GM12878 (cell line): ENCODE results near the gene RAB7B. TPM values are rescaled to one million over a fixed set of nuclear protein-coding genes. Genes with fewer than 3 reads are reported as not detected.

ENCODE experiments used
- ATAC-seq: fragments of 200-7000 bp; cut with Tn5 transposase; 3 replicates; pipeline ENCODE4 v1.9.1; 2020; ENCODE audit warnings: mild to moderate bottlenecking, moderate library complexity
- BruUV-seq: library from RNA; stranded (reverse); fragments of 400-500 nt; replicated peaks from 2 replicates; lab custom pipeline; 2021; lab: Mats Ljungman, UMichigan
- CTCF ChIA-PET: fragments of 300-600 bp; sonication (Branson Sonifier 250); formaldehyde crosslinking; extraction: SDS; loops from one replicate; lab custom pipeline; 2021; ENCODE audit warnings: inconsistent platforms; lab: Yijun Ruan, JAX
- POLR2A ChIA-PET: fragments of 350-600 bp; formaldehyde crosslinking; extraction: SDS; loops from one replicate; lab custom pipeline; 2021; ENCODE audit warnings: inconsistent platforms; lab: Charles Lee
- RAD21 ChIA-PET: fragments of 300-600 bp; sonication (Branson Sonifier 250); formaldehyde crosslinking; loops from one replicate; lab custom pipeline; 2023; ENCODE audit warnings: antibody characterized with exemption; ENCODE audit not compliant: unreplicated experiment; lab: Charles Lee
- SMC1A ChIA-PET: fragments of 300-600 bp; sonication (Branson Sonifier 250); formaldehyde crosslinking; loops from one replicate; lab custom pipeline; 2023; ENCODE audit not compliant: unreplicated experiment, uncharacterized antibody; lab: Charles Lee
- DNase-seq: peaks from one replicate; pipeline ENCODE4 v3.0.0-alpha.2; 2011; ENCODE audit warnings: low read depth, low spot score
- FAIRE-seq: peaks from 3 replicates; lab custom pipeline; 2011; peaks lifted over from hg19 to GRCh38; lab: Jason Lieb, UNC
- H2AFZ ChIP-seq: 2 replicates; pipeline ENCODE4 v1.6.0; 2011; ENCODE audit warnings: low read depth, low read length, control low read depth; ENCODE audit not compliant: control insufficient read depth
- H3K27ac ChIP-seq: 2 replicates; pipeline ENCODE4 v1.5.1; 2011; ENCODE audit warnings: control low read depth; ENCODE audit not compliant: control insufficient read depth, insufficient read depth
- H3K27me3 ChIP-seq, 2 experiments: replicated peaks in 1 of 2; 2 replicates each; pipeline versions ENCODE4 v1.6.0 to v1.6.1; 2011; ENCODE audit warnings: low read length in 1 of 2; ENCODE audit not compliant: control insufficient read depth in 2 of 2, insufficient read depth in 2 of 2
- H3K36me3 ChIP-seq, 2 experiments: 2 replicates each; pipeline ENCODE4 v1.5.1; 2011; ENCODE audit warnings: low read length in 1 of 2; ENCODE audit not compliant: control insufficient read depth in 2 of 2, insufficient read depth in 2 of 2
- H3K4me1 ChIP-seq: 2 replicates; pipeline ENCODE4 v1.6.1; 2011; ENCODE audit warnings: mild to moderate bottlenecking, low read length, moderate library complexity, mixed read lengths; ENCODE audit not compliant: control insufficient read depth, insufficient read depth
- H3K4me2 ChIP-seq: 2 replicates; pipeline ENCODE4 v1.6.0; 2011; ENCODE audit warnings: control low read depth; ENCODE audit not compliant: control insufficient read depth, insufficient read depth
- H3K4me3 ChIP-seq: fragments of 200-600 bp; sonication (generic); 2 replicates; pipeline ENCODE4 v1.5.1; 2016
- H3K79me2 ChIP-seq: 2 replicates; pipeline ENCODE4 v1.6.0; 2011; ENCODE audit warnings: low read length; ENCODE audit not compliant: control insufficient read depth, insufficient read depth
- H3K9ac ChIP-seq: 2 replicates; pipeline ENCODE4 v1.8.0; 2011; ENCODE audit warnings: low read length, control low read depth, mixed read lengths; ENCODE audit not compliant: control insufficient read depth, insufficient read depth
- H3K9me3 ChIP-seq: replicated peaks from 3 replicates; pipeline ENCODE4 v1.5.1; 2011; ENCODE audit warnings: mild to moderate bottlenecking, low read length; ENCODE audit not compliant: control insufficient read depth, insufficient read depth
- H4K20me1 ChIP-seq: 2 replicates; pipeline ENCODE4 v1.6.0; 2011; ENCODE audit not compliant: control insufficient read depth, insufficient read depth
- ATF7 ChIP-seq: fragments of 450-650 bp; IDR thresholded peaks from 2 replicates; pipeline ENCODE4 v1.6.1; 2016; ENCODE audit warnings: low read depth, mild to moderate bottlenecking
- CHD1 ChIP-seq: IDR thresholded peaks from 2 replicates; pipeline ENCODE4 v1.6.1; 2012; ENCODE audit warnings: low read depth, low read length, improper control_type of control experiment
- DPF2 ChIP-seq: fragments of 450-650 bp; IDR thresholded peaks from 2 replicates; pipeline ENCODE4 v1.6.1; 2017; ENCODE audit warnings: mild to moderate bottlenecking
- E4F1 ChIP-seq: fragments of 450-650 bp; IDR thresholded peaks from 2 replicates; pipeline ENCODE4 v1.6.1; 2018; ENCODE audit warnings: borderline replicate concordance, mild to moderate bottlenecking; ENCODE audit not compliant: partially characterized antibody
- FOS ChIP-seq: IDR thresholded peaks from 3 replicates; pipeline ENCODE4 v1.6.1; 2011; ENCODE audit warnings: borderline replicate concordance; ENCODE audit not compliant: insufficient read length; ENCODE audit errors: extremely low read depth
- FOXK2 ChIP-seq: fragments of 450-650 bp; IDR thresholded peaks from 2 replicates; pipeline ENCODE4 v1.6.1; 2017; ENCODE audit warnings: mild to moderate bottlenecking, moderate library complexity
- KLF5 ChIP-seq: fragments of 450-650 bp; IDR thresholded peaks from 2 replicates; pipeline ENCODE4 v1.6.1; 2014; ENCODE audit warnings: mild to moderate bottlenecking; ENCODE audit not compliant: partially characterized antibody
- NRF1 ChIP-seq: conservative IDR thresholded peaks from 2 replicates; pipeline ENCODE4 v1.6.1; 2011; ENCODE audit warnings: mild to moderate bottlenecking, low read depth, low read length, improper control_type of control experiment
- PAX5 ChIP-seq: IDR thresholded peaks from 2 replicates; pipeline ENCODE4 v1.6.1; 2011; ENCODE audit warnings: low read depth, low read length, borderline replicate concordance
- PKNOX1 ChIP-seq: fragments of 450-650 bp; IDR thresholded peaks from 2 replicates; pipeline ENCODE4 v1.6.1; 2016; ENCODE audit warnings: mild to moderate bottlenecking
- POLR2A ChIP-seq: IDR thresholded peaks from 2 replicates; pipeline ENCODE4 v1.6.1; 2011; ENCODE audit warnings: low read depth, mild to moderate bottlenecking, low read length
- SIX5 ChIP-seq: IDR thresholded peaks from 2 replicates; pipeline ENCODE4 v1.6.1; 2011; ENCODE audit warnings: mild to moderate bottlenecking, low read depth, low read length, moderate library complexity; ENCODE audit not compliant: severe bottlenecking
- SMARCA5 ChIP-seq: fragments of 450-650 bp; IDR thresholded peaks from 2 replicates; pipeline ENCODE4 v1.6.1; 2017; ENCODE audit warnings: mild to moderate bottlenecking
- SPI1 ChIP-seq: IDR thresholded peaks from 2 replicates; pipeline ENCODE4 v1.6.1; 2011; ENCODE audit warnings: low read depth, mild to moderate bottlenecking, low read length, moderate library complexity, borderline replicate concordance; ENCODE audit not compliant: insufficient read depth
- TBL1XR1 ChIP-seq: IDR thresholded peaks from 2 replicates; pipeline ENCODE4 v1.6.1; 2012; ENCODE audit warnings: low read depth, low read length, improper control_type of control experiment
- TCF7 ChIP-seq: IDR thresholded peaks from 2 replicates; pipeline ENCODE4 v1.6.1; 2014; ENCODE audit warnings: antibody characterized with exemption, borderline replicate concordance
- ZBTB40 ChIP-seq: fragments of 450-650 bp; IDR thresholded peaks from 2 replicates; pipeline ENCODE4 v1.6.1; 2016; ENCODE audit warnings: mild to moderate bottlenecking, moderate library complexity, borderline replicate concordance
- ZNF274 ChIP-seq: IDR thresholded peaks from one replicate; pipeline ENCODE4 v1.8.0; 2011; ENCODE audit not compliant: insufficient read length, insufficient read depth
- in situ Hi-C: fragments of 300-500 bp; cut with MboI; formaldehyde crosslinking; loops from 9 replicates; pipeline ENCODE4 v1.14.3; 2018; ENCODE audit warnings: mixed read lengths
- intact Hi-C: fragments of 100-400 bp; cut with micrococcal nuclease; formaldehyde crosslinking; loops from one replicate; pipeline ENCODE4 v1.14.2; 2022; ENCODE audit not compliant: unreplicated experiment
- polyA plus RNA-seq, 11 experiments: library from polyadenylated mRNA; depleted of rRNA in 4 of 11; unstranded in 6 of 11; stranded (reverse) in 5 of 11; fragments of >200 nt; fragmentation: Nextera tagmentation in 4 of 11; fragmentation: Illumina TruSeq in 1 of 11; extraction: Ambion mirVana in 4 of 11; extraction: Trizol in 1 of 11; gene quantifications; 1 replicate in 1 of 11; 2 replicates in 10 of 11; pipeline versions ENCODE4 v1.2.1 to v1.2.3, GENCODE V29; 2011 to 2016; ENCODE audit warnings: inconsistent platforms in 2 of 11, missing spikeins in 2 of 11, low read depth in 1 of 11
- total RNA-seq, 4 experiments: library from RNA; depleted of rRNA in 3 of 4; stranded (reverse); fragments of >200 nt in 3 of 4; fragmentation: Illumina TruSeq in 1 of 4; extraction: Trizol in 1 of 4; gene quantifications; 2 replicates each; pipeline versions ENCODE4 v1.2.1 to v1.2.3, GENCODE V29; 2013 to 2021

RAB7B gene
- total and polyA plus RNA-seq, 10 of the 15 experiments (the other 5 are each of a cell fraction or from before 2014, with no cell fraction given), result 0.09 TPM; not detected in 9

- Histone ChIP-seq H3K4me3 (no peak overlapping the region), H3K9ac (no peak overlapping the region), H3K79me2 (peaks cover 19% of the 10 kb centered on the region), H3K9me3 (no peaks in the 10 kb centered on the region), H3K36me3 (no peaks in the 10 kb centered on the region; a peak in 1 of 4 replicates), H3K4me2 (no peak overlapping the region; the same call in 1 of the 2 replicates), H3K27me3 (no peaks in the 10 kb centered on the region), H4K20me1 (no peaks in the 10 kb centered on the region), H3K4me1 (peaks cover 53% of the 10 kb centered on the region), H2AFZ (no peak overlapping the region), H3K27ac (peak overlapping the region; percentile 91)
- RAD21 ChIA-PET, result interaction anchor here (0.9 to 2.0 kb wide), 9 partner anchors 10 to 277 kb away, joined by 3 to 6 read pairs (median 3); no protein-coding TSS in a partner anchor
- CTCF ChIA-PET, result interaction anchor here (1.8 kb wide), 1 partner anchor 18 kb away, joined by 10 read pairs; no protein-coding TSS in a partner anchor
- FAIRE-seq, result no peak
- in situ Hi-C loops, result no loop called here
- DNase-seq, result peak; percentile 90
- ATAC-seq, result peak; percentile 64
- intact Hi-C loops, result loop anchor here (1.0 kb wide), 1 partner anchor 9 kb away; no protein-coding TSS in a partner anchor
- SMC1A ChIA-PET, result interaction anchor here (1.0 to 2.3 kb wide), 4 partner anchors 12 to 57 kb away, joined by 3 to 14 read pairs (median 4); no protein-coding TSS in a partner anchor
- no TSS peak for BruUV-seq
- POLR2A ChIA-PET, result no interaction called here
- TF ChIP-seq ATF7 (no peak; the same call in none of the 2 replicates), TBL1XR1 (peak; percentile 77; the same call in 1 of the 2 replicates), SPI1 (no peak), FOXK2 (no peak), PKNOX1 (peak; percentile 70), E4F1 (no peak), SMARCA5 (no peak), ZNF274 (no peak), NRF1 (no peak), ZBTB40 (no peak), PAX5 (peak; percentile 83), FOS (no peak), TCF7 (peak; percentile 13; the same call in 1 of the 2 replicates), KLF5 (no peak), DPF2 (no peak), CHD1 (no peak), POLR2A (no peak), SIX5 (no peak)
Measured at GRCh38 chr1:206049293-206049692, 46.1 kb upstream of the RAB7B start.
